Osteocyte (in vitro differentiated cells): ENCODE results near the gene UBQLN1. TPM values are rescaled to one million over a fixed set of nuclear protein-coding genes. Genes with fewer than 3 reads are reported as not detected.
A peak's percentile ranks its signal among the peaks of the same experiment; 100 is the strongest.

Experiments
- DNase-seq: peaks from one replicate; pipeline ENCODE4 v3.0.0; 2021; ENCODE audit warnings: mixed read lengths; ENCODE audit not compliant: unreplicated experiment; ENCODE audit errors: extremely low spot score
- H3K27ac Mint-ChIP-seq: one replicate; pipeline ENCODE4 v1.8.0; 2021; ENCODE audit warnings: mild to moderate bottlenecking, mixed read lengths; ENCODE audit not compliant: unreplicated experiment
- H3K27me3 Mint-ChIP-seq: one replicate; pipeline ENCODE4 v1.8.0; 2021; ENCODE audit warnings: mixed read lengths; ENCODE audit not compliant: unreplicated experiment
- H3K36me3 Mint-ChIP-seq: one replicate; pipeline ENCODE4 v1.8.0; 2021; ENCODE audit warnings: mixed read lengths; ENCODE audit not compliant: unreplicated experiment
- H3K4me1 Mint-ChIP-seq: one replicate; pipeline ENCODE4 v1.8.0; 2021; ENCODE audit warnings: mixed read lengths; ENCODE audit not compliant: unreplicated experiment
- H3K4me3 Mint-ChIP-seq: one replicate; pipeline ENCODE4 v1.8.0; 2021; ENCODE audit warnings: mild to moderate bottlenecking, moderate library complexity, mixed read lengths; ENCODE audit not compliant: unreplicated experiment
- H3K9me3 Mint-ChIP-seq: one replicate; pipeline ENCODE4 v1.8.0; 2021; ENCODE audit warnings: mixed read lengths; ENCODE audit not compliant: unreplicated experiment
- total RNA-seq: library from RNA; stranded (reverse); gene quantifications from 2 replicates; pipeline ENCODE4 v1.2.1, GENCODE V29; 2021
- TF ChIP-seq, protein P1 (sequence below): fragments of 200-600 bp; sonication (generic); IDR thresholded peaks from 2 replicates; pipeline ENCODE4 v1.5.0; 2021; ENCODE audit warnings: antibody characterized with exemption, mild to moderate bottlenecking, moderate library complexity

Gene UBQLN1
- total RNA-seq, 1 donor from 2014 or later = 76.1 TPM

DNA sequence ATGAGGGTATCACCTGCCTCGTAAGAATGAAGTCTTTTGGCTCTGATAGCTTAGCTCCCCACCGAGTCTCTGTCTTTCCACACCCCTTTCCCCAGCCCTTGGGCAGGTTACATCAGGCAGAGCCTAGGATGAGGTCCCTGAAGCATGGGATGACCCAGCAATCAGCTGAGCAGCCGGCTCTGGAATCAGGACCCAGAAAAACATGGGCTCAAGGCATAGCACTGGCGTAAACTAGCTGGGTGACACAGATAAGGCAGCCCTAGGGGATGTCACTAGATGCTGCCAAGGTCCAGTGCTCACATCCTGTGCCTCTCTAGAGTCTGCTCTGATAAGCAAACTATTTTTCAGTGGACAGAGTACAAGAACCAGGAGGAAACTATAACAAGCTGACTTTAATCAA lies 58.2 kb downstream of the UBQLN1 start:
- TF ChIP-seq, protein P1, sequence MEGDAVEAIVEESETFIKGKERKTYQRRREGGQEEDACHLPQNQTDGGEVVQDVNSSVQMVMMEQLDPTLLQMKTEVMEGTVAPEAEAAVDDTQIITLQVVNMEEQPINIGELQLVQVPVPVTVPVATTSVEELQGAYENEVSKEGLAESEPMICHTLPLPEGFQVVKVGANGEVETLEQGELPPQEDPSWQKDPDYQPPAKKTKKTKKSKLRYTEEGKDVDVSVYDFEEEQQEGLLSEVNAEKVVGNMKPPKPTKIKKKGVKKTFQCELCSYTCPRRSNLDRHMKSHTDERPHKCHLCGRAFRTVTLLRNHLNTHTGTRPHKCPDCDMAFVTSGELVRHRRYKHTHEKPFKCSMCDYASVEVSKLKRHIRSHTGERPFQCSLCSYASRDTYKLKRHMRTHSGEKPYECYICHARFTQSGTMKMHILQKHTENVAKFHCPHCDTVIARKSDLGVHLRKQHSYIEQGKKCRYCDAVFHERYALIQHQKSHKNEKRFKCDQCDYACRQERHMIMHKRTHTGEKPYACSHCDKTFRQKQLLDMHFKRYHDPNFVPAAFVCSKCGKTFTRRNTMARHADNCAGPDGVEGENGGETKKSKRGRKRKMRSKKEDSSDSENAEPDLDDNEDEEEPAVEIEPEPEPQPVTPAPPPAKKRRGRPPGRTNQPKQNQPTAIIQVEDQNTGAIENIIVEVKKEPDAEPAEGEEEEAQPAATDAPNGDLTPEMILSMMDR = no peak
- Mint-ChIP-seq H3K27ac (no peak overlapping the region), H3K4me1 (no peaks in the 10 kb centered on the region), H3K27me3 (no peaks in the 10 kb centered on the region), H3K36me3 (peaks cover 29% of the 10 kb centered on the region), H3K9me3 (peaks cover 3% of the 10 kb centered on the region), H3K4me3 (no peak overlapping the region)
- no peak for DNase-seq

DNA sequence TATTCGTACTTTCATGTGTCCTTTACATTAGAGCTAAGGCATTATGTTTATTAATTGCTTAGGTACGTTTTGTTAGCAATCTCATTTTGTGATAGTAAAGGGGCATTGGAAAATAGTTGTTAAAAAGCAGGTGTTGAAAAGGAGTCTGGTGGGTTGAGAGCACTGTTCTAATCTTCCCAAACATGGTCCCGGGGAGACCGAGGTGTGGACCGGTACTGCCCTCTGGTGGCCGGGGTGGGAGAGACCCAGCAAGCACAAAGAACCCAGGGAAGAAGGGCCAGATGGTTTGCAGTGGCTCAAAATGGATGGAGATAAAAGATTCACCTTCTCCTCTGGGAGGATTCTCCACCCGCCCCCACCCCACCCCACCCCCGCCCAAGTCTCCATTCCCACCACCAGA lies 58.7 kb downstream of the UBQLN1 start:
- Mint-ChIP-seq H3K4me1 (no peaks in the 10 kb centered on the region), H3K4me3 (no peak overlapping the region), H3K9me3 (peaks cover 3% of the 10 kb centered on the region), H3K27me3 (no peaks in the 10 kb centered on the region), H3K36me3 (peaks cover 24% of the 10 kb centered on the region), H3K27ac (peak overlapping the region; percentile 23)
- no peak for DNase-seq
- TF ChIP-seq, protein P1 = peak; percentile 67

DNA sequence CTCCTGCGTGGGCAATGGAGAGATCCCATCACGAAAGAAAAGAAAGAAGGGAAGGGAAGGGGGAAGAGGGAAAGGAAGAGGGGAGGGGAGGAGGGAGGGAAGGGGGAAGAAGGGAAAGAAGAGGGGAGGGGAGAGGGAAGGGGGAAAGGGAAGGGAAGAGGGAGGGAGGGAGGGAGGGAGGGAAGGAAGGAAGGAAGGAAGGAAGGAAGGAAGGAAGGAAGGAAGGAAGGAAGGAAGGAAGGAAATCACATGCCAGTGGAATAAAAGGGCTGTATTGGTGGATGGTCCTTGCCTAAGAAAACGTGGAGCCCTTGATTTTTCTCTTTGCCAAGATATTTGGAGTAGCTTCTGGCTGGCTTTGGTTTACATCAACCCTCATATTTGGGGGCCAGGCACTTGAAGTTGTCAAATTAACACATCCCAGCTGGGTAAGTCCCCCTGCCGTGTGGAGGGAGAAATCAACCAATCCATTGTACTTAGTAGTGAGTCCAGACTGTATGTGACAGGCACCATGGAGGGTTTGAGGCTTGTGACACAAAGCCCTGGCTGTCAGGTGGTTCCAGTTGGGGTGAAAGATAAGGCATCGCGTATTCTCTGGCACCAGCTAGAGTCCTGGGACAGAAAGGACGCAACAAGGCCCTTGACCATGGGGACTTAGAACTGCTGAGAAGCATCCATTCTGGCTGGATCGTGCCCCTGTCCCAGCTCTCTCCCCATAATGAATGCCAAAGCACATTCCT lies 61.1 kb downstream of the UBQLN1 start:
- Mint-ChIP-seq H3K36me3 (peaks cover 7% of the 10 kb centered on the region), H3K27ac (no peak overlapping the region), H3K27me3 (no peaks in the 10 kb centered on the region), H3K4me1 (no peaks in the 10 kb centered on the region), H3K4me3 (no peak overlapping the region), H3K9me3 (no peaks in the 10 kb centered on the region)
- no peak for DNase-seq
- TF ChIP-seq, protein P1 = no peak

DNA sequence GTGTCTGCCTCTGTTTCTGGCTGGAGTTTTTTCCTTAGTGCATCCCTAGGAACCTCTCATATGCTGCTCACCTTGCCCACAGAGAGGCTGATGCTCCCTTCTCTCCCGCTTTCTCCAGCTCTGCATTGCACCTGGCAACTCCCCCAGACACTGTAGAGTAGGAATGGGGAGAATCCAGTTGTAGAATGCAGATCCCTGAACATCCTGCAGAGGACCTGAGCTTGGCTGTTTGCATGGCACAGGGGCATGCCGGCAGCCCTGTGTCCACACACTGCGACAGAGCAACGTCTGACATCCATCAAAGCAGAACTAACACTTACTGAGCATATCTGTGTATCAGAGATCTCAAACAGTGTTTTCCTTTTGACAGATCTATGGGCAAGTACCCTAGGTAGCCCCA lies 65.0 kb downstream of the UBQLN1 start:
- TF ChIP-seq, protein P1 = no peak
- Mint-ChIP-seq H3K27ac (no peak overlapping the region), H3K4me1 (peaks cover 4% of the 10 kb centered on the region), H3K4me3 (no peak overlapping the region), H3K27me3 (no peaks in the 10 kb centered on the region), H3K36me3 (no peaks in the 10 kb centered on the region), H3K9me3 (no peaks in the 10 kb centered on the region)
- no peak for DNase-seq

DNA sequence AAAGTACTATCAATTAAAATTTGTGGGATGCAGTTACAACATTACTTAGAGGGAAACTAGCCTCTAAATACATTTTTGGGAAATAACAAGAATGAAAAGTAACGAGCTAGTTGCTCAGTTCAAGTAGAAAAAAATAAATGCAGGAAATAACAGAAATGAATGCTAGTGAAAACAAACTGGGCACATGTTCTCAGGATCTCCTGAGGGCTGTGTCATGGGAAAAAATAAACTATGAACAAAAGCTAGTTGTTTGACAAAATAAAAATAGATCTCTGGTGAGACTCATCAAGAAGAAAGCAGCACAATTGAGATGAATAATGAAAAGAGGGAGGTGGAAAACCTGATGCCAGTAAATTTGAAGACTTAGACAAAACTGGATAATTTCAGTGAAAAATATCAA lies 68.5 kb downstream of the UBQLN1 start:
- TF ChIP-seq, protein P1 = no peak
- Mint-ChIP-seq H3K27me3 (no peaks in the 10 kb centered on the region), H3K9me3 (no peaks in the 10 kb centered on the region), H3K4me3 (no peak overlapping the region), H3K36me3 (no peaks in the 10 kb centered on the region), H3K4me1 (peaks cover 4% of the 10 kb centered on the region), H3K27ac (no peak overlapping the region)
- DNase-seq = no peak
